ENCODE measurements around the gene JAK1.

Gene JAK1

GRCh38 chr1:64857347-64857746 is 109.0 kb downstream of the JAK1 start:
- DNase-seq, result no peak

GRCh38 chr1:64856553-64856952 is 109.8 kb downstream of the JAK1 start:
- no peak for DNase-seq

GRCh38 chr1:64855557-64855956 is 110.8 kb downstream of the JAK1 start:
- DNase-seq, result no peak

GRCh38 chr1:64854674-64855073 is 111.7 kb downstream of the JAK1 start:
- DNase-seq, result no peak

- no peak for DNase-seq
Measured at GRCh38 chr1:64851664-64852063, 114.7 kb downstream of the JAK1 start.

DNA sequence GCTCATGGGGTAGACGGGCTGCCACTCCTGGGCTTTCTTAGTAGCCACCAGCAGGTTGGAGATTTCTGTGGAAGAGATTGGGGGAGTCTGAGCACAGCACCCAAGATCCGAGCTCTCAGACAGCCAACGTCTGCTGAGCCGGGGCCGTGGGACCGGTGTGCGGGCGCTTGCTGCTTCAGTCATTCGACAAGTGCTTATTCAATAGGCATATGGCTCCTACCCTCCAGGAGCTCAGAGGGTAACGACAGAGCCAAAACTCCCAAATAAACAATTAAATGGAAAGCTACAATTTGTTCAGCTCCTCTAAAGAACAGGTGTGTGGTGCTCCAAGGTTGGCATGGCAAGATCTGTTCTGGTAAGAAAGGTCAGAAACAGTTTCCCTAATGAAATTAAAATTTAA is 115.5 kb downstream of the JAK1 start:
- DNase-seq, result no peak

GRCh38 chr1:64849942-64850341 is 116.4 kb downstream of the JAK1 start:
- DNase-seq, result no peak

DNA sequence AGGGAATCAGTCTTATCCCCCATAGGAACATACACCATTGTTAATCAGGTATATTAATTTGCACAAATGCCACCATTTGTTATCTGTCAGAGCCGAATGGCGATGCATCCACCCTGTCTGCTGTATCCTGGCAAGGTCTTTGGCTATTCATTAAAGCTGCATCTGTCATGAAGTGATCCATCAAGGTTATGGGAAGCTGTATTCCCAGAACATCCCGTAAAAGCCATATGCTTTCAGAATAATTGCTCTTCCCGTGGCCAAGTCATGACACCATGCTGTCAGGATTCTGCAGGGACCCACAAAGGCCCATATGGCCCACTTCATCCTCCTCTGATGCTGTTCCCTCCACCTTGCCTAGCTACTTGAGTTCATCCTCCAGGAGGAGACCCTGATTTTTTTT is 117.5 kb downstream of the JAK1 start:
- no peak for DNase-seq

- no peak for DNase-seq
Measured at GRCh38 chr1:64848136-64848535, 118.2 kb downstream of the JAK1 start.

GRCh38 chr1:64847666-64848065 is 118.7 kb downstream of the JAK1 start:
- DNase-seq, result no peak

DNA sequence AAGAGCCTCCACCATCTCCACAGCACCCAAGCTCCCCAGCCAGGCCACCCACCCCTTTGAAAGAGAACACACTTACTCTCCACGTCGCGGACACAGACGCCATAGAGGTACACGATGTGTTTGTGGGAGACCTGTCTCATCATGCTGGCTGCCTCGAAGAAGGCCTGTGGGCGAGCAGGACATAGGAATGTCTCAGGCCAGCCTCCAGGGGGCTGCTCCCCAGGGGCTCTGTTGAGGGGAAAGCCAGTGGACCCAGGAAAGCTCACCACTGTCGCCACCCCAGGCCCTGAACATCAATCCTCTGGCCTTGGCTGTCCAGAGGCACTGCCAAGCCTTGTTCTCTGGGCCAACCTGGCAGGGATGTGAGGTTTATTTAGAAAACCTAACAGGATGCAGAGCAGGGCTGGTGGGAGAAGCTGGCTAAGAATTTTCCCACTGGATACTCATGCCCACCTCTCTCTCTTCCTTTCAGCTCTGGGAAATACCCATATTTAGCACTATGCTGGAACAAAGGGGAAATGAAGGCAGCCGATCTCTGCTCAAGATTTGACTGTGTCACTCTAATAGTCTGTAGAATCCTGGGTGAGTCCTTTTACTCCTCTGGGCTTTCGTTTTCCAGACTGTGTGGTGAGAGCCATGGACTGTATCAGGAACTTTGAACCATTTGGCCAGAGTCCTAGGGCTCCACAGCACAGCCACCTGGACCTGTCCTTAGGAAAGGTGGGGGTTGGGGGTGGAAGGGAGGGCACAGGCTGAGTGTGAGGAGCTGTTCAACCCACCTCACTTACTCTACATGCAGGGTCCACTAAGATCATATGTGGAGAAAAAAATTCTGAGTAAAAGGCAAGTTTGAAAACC is 119.5 kb downstream of the JAK1 start:
- no peak for DNase-seq

DNA sequence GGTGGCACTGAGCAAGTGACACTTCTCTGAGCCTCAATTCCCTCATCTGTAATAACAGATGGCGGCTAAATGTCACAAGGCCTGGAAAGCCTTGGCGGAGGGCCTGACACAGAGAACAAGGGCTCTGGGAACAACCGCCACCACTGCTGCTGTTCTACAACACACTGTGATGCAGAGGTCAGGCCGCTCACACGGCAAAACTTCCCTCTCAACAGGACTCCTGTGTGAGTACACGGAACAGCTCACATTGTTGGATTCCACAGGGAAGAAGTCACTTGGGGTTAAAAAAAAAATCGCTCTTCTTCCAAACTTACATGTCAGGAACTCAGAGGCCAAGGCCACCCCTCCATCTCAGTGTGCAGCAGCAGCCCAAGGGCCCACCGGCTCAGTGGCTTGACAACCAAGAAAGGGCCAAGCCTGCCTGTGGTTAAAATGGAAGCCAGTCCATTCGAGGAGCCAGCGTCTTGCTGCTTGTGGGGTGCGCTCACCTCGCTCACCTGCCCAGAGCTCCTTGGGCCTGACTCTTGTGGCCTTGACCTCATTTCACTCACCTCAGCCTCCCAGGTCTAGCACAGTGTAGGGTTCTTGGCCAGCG is 120.4 kb downstream of the JAK1 start:
- no peak for DNase-seq

DNA sequence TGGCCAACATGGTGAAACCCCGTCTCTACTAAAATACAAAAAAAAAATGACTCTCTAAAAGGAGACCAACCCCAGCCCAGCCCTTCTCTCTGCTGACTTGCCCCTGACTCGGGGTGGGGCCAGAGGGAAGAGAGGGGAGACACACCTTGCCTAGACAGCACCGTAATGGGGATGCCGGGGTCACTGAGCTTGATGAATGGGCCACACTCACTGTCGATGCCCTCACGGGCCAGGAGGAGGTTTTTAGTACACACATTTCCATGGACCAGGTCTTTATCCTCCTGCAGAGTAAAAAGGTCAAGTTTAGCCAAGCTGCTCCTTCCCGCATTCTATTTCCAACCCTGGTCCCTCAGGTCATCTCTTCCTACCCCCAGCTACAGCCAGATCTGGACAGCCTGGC is 121.7 kb downstream of the JAK1 start:
- DNase-seq, result no peak

GRCh38 chr1:64844175-64844574 is 122.2 kb downstream of the JAK1 start:
- DNase-seq, result no peak

DNA sequence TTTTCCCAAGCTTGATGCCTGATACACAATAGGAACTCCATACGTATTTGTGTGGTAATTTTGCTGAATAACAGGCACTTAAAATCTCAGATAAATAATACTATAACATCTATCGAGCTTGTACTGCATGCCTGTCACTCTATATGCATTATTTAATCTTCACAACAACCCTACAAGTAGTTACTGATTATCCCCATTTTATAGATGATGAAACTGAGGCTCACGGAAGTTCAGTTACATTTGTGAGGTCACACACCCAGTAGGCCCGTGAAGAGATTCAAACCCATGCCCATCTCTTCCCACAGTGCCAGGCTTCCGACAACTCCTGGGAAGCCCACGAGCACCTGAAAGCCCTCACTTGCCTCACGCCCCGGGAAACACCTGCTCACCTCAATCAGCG is 122.7 kb downstream of the JAK1 start:
- DNase-seq, result no peak

- DNase-seq, result no peak
Measured at GRCh38 chr1:64842224-64842623, 124.1 kb downstream of the JAK1 start.

GRCh38 chr1:64841330-64842065 is 124.9 kb downstream of the JAK1 start:
- DNase-seq, result no peak

DNA sequence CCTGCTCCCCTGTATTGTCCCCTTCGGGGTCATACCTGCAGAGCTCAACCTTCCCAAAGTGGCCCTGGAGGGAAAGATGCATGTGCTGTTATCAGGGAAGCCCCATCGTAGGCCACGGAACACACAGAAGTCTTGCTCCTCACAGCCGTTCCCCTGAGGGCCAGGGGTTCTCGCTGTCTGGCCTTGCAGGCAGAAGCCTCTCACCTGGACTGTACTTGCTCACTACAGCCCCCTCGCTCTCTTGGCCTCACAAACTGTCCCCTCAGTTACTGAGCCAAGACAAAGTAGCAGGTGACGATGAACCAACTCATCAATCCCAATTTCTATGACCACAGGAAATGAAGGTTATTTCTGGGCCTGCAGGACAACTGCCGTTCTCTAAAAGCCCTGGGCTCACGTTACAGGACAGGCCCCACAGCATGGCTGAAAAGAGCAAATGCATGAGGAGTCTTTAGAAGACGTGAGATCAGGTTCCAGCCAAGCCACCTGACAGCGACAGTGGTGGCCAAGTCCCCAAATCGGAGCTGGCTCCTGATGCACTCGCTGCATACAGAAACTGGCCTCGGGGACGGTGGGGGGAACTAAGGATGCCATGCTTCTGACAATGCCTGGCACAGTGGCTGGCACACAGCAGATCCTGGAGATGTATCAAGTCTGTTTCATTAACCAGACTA is 126.5 kb downstream of the JAK1 start:
- no peak for DNase-seq

DNA sequence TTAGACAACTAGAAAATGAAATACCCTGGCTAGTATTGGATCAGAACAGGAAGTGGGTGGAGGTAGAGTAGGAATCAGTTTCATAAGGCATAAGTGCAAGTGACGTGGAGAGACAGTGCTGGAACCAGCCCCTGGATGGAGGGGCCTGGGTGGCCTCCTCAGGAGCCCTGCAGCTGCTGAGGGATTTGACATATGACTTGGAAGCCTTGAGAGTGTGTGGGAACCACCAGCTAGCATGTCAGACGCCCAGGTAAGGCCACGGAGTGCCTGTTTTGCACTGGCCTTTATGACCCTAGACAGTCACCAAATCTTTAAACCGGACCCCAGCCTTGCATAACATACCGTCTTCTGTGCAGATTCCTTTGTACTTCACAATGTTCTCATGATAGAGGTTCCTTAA is 127.1 kb downstream of the JAK1 start:
- DNase-seq, result no peak

GRCh38 chr1:64838486-64838885 is 127.9 kb downstream of the JAK1 start:
- DNase-seq, result no peak

- no peak for DNase-seq
Measured at GRCh38 chr1:64836802-64837201, 129.5 kb downstream of the JAK1 start.

DNA sequence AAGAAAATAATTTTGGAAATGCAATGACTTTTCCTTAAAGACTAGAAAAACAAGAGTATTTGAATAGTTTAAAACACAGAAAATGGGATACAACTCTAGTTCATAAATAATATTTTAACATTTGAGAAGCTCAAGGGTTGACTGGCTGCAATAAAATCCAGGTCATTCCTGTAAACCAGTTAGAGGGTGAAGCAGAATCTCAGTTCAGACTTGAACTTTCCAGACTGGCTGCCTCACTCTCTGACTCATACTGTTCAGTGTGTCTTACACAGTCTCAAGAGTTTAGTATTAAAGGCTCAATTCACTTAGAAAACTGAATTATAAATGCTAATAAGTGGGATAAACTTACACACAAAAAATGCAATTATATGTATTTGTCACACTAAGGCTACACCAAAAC is 131.6 kb downstream of the JAK1 start:
- no peak for DNase-seq

- DNase-seq, result no peak
Measured at GRCh38 chr1:64830030-64830651, 136.2 kb downstream of the JAK1 start.

Measured in DMS79 treated with DMSO at 0.1 percent for 48 hours (cell line).